Activated naive CD8-positive, alpha-beta T cell treated with anti-CD3 and anti-CD28 coated beads, Interleukin-2, amount 50 U/mL, for 16 hours (primary cell): ENCODE data around the gene DGCR6L.
"Not testable (repeated sequence)": the region's sequence is repeated elsewhere in the genome, so short reads cannot be mapped to it uniquely, and the experiment has no call there.

Source experiments
- DNase-seq: peaks from one replicate; pipeline ENCODE4 v3.0.0-alpha.2; 2020; ENCODE audit warnings: low read depth, low spot score

DGCR6L gene

GRCh38 chr22:20325996-20326395 is 6.1 kb upstream of the DGCR6L start:
- not testable (repeated sequence) for DNase-seq

DNA sequence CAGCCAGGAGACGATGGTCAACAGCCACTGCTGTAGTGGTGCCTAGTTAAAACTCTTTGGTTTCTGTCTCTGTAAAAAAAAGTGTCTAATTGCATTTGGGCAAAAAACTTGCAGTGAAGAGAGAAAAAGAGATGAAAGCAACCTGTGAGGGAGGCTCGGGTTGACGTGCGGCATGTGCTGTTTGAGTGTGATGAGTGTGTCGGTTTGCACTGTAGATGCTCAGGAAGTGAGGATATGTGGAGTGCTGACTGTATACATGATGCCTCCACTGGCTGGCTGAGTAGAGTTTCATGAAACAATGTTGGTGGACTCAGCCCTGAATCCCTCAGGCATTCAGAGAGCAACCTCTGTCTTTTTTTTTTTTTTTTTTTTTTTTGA is 4.3 kb upstream of the DGCR6L start:
- DNase-seq, result no peak

DNA sequence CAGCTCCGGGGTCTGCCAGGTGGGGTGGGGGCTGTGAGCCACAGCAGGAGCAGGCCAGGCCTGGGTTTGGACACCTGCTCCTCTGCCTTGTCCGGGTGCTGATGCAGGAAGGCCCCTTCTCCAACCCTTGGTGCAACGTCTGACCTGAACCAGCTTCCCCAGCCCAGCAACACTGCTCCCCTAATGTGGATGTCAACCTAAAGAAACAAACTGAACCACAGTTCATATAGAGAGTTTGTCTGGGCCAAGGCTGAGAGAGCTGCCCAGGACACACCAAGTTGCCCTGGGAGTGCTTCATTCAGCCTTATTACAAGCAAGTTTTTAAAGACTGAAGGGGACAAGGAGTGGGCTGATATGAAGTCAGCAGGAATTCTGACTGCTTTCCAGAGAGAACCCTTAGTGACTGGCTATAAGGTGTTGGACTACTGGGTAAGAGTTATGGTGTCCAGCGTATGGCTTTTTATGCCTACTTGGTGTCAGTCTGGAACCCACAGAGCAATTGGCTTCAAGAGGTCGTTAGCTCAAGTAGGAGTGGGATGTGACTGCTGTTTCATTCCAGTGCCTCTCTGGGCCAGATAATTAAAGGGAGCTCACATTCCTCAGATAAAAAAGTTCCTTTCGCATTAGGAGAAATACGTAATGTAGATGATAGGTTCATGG is 1.8 kb upstream of the DGCR6L start:
- not testable (repeated sequence) for DNase-seq

GRCh38 chr22:20320659-20321551 is 1.0 kb upstream of the DGCR6L start:
- DNase-seq, result not testable (repeated sequence)

GRCh38 chr22:20319041-20319744 is 667 bp downstream of the DGCR6L start:
- no peak for DNase-seq

DNA sequence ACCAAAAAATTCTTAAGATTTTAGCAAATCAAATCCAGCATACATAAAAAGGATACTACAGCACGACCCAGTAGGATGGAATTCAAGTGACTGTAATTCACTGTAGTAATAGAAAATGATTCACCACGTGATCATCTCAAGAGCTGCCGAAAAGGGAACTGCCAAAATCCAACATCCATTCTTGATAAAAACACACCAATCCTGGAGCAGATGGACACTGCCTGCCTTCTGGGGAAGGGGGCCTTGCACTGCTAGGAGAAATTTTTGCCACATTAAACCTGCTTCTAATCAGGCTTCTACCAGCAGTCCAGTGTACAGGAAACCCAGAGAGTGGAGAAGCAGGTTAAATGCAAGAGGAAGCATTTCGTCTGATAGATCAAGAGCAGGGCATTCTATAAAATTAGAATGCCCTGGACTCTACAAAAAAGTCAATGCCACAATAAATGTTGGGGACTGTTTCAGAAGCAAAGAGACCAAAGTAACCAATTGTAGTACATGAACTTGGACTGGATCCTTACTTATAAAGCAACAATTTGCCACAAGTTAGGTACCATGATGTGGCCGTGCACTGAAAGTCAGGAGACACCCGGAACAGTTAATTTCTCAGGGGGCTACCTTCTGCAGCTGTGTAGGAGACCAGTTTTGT is 1.7 kb downstream of the DGCR6L start:
- DNase-seq, result not testable (repeated sequence)

- not testable (repeated sequence) for DNase-seq
These were observed 2.3 kb downstream of the DGCR6L start for GRCh38 chr22:20317402-20318042.

DNA sequence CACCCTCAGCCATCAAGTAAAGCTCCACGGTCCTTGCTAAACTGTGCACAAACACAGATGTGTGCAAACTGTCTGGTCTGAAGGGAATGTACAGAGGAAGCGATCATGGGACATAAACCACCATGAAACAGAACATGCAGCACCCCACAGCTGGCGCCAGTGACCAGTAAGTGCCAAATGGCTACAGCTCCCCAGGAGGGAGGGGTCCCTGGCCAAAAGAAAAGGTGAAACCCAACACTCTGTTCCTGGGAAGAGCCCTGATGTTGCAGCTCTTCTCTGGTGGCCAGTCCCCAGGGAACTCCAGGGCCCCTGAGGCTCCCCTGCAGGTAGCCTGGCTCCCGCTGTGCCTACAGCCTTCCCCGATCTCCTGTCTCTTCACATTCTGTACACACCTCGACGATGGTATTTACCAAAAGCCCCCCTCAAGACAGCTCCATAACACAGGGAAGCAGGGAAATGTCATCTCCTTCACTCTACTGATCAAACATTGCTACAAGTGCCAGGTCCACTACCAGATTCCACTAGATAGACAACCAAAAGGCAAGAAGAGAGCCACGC is 2.9 kb downstream of the DGCR6L start:
- DNase-seq, result no peak

GRCh38 chr22:20316217-20316843 is 3.5 kb downstream of the DGCR6L start:
- no peak for DNase-seq

DNA sequence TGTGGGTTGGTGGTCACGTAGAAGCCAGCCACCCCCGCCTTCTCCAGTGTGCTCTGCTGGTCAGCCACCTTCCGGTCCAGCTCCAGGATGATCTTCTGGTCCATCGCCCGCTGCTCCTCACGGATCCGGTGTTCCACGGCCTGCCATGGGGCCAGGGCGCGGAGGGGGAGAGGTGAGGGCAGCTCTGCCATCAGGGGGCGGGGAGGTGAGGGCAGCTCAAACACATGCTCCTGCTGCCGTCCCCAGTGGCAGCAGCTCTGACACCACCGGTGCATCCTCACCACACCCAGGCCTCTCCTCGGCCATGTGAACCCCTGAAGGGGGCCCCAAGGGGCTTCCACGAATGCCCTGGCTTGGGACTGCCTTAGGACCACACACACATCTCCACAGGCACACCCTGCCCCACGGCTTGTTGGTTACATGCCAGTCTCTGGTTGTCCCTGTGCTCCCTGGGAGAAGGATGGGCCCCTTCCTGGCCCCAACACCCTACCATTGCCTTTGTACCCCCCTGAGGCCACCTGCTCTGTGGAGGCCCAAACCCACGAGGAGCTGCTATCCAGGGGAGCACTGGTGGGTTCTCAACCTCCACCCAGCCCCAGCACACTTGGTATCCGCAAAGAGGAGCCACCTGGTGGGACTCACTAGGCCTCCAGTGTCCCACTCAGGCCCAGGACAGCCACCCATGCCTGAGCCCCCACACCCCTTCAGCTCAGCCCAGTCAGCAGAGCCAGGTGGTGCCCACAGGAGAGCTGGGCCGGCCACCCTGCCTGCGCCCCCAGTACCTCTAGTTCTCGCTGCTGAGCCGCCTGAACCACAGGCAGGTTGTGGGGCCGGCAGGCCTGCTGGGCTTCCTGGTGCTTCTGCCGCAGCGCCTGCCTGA is 4.3 kb downstream of the DGCR6L start:
- no peak for DNase-seq

DNA sequence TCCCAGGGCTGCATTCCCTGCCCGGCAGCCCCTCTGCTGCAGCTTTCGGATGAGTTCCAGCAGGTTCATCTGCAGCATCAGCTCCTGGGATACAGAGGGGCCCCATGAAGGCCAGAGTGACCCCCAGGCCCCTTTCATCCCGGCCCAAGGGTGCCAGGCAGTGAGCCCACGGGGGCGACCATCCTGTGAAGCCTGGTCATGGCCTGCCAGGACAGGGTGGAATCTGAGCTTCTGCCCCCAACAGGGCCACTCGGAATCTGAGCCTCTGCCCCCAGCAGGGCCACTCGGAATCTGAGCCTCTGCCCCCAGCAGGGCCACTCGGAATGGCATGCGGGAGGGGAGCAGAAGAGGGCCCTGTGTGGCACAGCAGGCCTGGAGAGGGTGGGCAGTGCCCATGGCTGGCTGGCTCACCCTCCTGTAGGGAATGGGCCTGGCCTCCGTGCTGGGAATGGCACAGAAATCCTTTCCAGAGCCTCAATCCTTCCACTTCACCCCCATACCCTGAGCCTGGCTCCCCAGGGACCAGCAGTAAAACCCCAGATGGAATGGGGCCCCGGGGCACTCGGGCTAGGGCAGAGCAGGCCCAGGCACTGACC is 5.0 kb downstream of the DGCR6L start:
- not testable (repeated sequence) for DNase-seq

DNA sequence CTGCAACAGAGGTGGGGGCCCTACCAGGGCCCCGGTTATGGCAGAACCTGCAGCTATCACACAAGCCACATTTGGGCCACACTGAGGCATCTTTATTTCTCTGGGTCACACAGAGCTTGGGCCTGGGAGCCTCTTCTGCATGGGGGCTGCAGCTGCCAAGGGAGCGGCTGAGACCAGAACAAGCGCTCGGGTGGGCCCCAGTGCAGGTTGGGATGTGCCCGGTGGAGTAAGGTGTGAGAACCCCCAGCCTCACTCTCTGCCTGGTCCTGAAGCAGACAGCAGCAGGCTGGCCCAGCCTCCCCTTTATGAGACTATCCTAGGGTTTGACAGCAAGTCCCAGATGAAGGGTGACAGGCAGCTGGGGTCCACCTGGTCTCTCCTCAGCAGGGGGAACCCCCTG is 5.7 kb downstream of the DGCR6L start:
- not testable (repeated sequence) for DNase-seq

- not testable (repeated sequence) for DNase-seq
These were observed 6.4 kb downstream of the DGCR6L start for GRCh38 chr22:20313306-20314077.

DNA sequence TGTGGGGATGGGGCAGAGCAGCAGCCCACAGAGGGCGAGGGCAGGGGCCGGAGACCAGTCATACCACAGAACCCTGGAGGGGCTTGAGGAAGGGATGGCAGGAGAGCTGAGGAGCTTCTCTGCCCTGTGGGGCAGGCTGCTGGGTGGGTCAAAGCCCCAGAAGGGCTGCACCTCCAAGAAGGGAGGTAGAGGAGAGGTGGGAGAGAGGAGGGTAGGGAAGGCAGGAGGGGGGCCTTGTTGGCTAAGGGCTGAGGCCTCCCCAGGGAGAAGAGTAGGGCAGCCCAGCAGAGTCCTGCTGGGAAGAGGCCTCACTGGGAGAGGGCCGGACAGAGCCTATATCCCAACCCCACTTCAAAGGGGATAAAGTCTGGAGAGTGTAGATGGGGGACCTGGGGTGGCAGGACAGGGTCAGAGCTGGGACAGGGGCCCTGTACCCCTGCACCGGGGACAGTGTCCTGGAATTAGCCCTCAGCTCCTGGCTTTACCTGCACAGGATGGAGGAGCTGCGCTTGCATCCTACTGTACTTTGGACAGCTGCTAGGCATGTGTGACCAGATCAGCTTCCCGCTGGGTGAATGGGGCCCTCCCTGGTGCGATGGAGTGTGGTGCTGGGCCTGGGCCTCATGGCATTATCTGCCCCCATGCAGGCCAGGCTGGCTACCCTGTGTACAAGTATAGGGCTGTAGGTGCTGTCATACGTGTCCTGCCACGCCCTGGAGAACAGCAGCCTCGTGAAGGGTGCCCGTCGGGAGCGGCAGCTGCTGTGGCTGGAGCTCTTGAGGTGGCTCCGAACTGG is 7.3 kb downstream of the DGCR6L start:
- DNase-seq, result no peak

GRCh38 chr22:20311249-20312062 is 8.4 kb downstream of the DGCR6L start:
- DNase-seq, result not testable (repeated sequence)

- not testable (repeated sequence) for DNase-seq
These were observed 9.1 kb downstream of the DGCR6L start for GRCh38 chr22:20310773-20311172.

DNA sequence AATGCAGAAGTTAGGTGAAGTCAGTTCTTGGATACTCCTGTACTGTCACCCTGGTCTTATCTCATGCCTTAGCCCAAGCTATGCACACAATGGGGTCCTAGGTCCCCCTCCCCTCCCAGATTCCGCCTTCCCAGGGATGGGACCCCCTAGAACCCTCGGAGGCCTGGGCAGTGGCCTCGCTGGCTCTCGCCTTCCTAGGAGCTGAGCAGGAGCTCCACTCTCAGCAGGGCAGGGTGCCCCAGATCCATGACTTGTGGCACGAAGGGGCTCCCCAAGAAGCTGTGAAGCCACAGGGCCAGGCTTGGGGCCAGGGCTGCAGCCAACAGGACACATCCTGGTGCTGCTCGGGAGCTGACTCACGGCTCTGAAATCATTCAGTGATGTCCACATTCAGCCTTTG is 9.7 kb downstream of the DGCR6L start:
- not testable (repeated sequence) for DNase-seq
